B cell (primary cell): ENCODE measurements around the gene CSNK2A2.

Experiments
- CTCF ChIP-seq: fragments of 200-600 bp; IDR thresholded peaks from one replicate; pipeline ENCODE4 v1.8.0; 2022; ENCODE audit warnings: antibody characterized with exemption, mild to moderate bottlenecking
- EZH2 ChIP-seq: IDR thresholded peaks from 2 replicates; pipeline ENCODE4 v1.6.1; 2012; ENCODE audit warnings: borderline replicate concordance, low read depth, mild to moderate bottlenecking, moderate library complexity, low read length; ENCODE audit not compliant: insufficient read depth, poor library complexity, severe bottlenecking

- peak; percentile 22 for TF ChIP-seq CTCF
- TF ChIP-seq EZH2: no peak
Observed at GRCh38 chr16:58243528-58244004, 45.7 kb upstream of the CSNK2A2 start.
